ENCODE results near the gene TXNL1. TPM values are rescaled to one million over a fixed set of nuclear protein-coding genes. Genes with fewer than 3 reads are reported as not detected.
A peak's percentile ranks its signal among the peaks of the same experiment; 100 is the strongest.

The TXNL1 gene
- total RNA-seq (10 to 100 TPM; 60.7 to 62.6 TPM), polyA plus RNA-seq (ENCODE audit: insufficient read depth, low read depth, low replicate concordance) (107 TPM)
- long read RNA-seq, donor 1, full-length matches to known transcripts, result 52 of 74 reads
- long read RNA-seq, donor 1, partial matches to known transcripts, result 22 of 74 reads
- long read RNA-seq, donor 1, other reads (novel, unspliced or antisense), result 0 of 74 reads
- long read RNA-seq, donor 2, full-length matches to known transcripts, result 45 of 69 reads
- long read RNA-seq, donor 2, partial matches to known transcripts, result 24 of 69 reads
- long read RNA-seq, donor 2, other reads (novel, unspliced or antisense), result 0 of 69 reads

- peak; percentile 99 for DNase-seq
- Histone ChIP-seq H3K9me3 (no peaks in the 10 kb centered on the region), H3K4me3 (peak within 1 kb of the TSS; percentile 95 to 100), H3K36me3 (ENCODE audit: low read depth, missing control alignments) (no peaks in the 10 kb centered on the region), H3K27me3 (no peaks in the 10 kb centered on the region), H3K27ac (peak within 1 kb of the TSS; percentile 99), H3K4me1 (peaks cover 21% of the 10 kb centered on the region)
- TF ChIP-seq CTCF (IDR thresholded peaks at IDR 0.05) (peak in 1 of 3 experiments; percentile 31), POLR2A (IDR thresholded peaks at IDR 0.05) (peak; percentile 9)
- 1% methylated on average over 61 to 64 of the region's 64 CpGs for WGBS, 2 donors
- intact Hi-C loops (cut with DNase I; ENCODE audit: low total_unique reads), result no loop called here
These were observed at the start of gene TXNL1 for GRCh38 chr18:56638232-56639103. TXNL1 (minus strand) TSS chr18:56638592; CDS start chr18:56638440, 152 bp downstream.

GRCh38 chr18:56684277-56684676, 45.9 kb upstream of the TXNL1 start:
- Histone ChIP-seq H3K4me3 (no peak overlapping the region), H3K4me1 (no peaks in the 10 kb centered on the region), H3K9me3 (no peaks in the 10 kb centered on the region), H3K27me3 (no peaks in the 10 kb centered on the region), H3K27ac (no peak overlapping the region), H3K36me3 (ENCODE audit: low read depth, missing control alignments) (no peaks in the 10 kb centered on the region)
- 95 to 97% methylated on average over 3 of the region's 3 CpGs for WGBS, 2 donors
- intact Hi-C loops (cut with DNase I; ENCODE audit: low total_unique reads), result no loop called here
- TF ChIP-seq POLR2A (IDR thresholded peaks at IDR 0.05) (no peak), CTCF (IDR thresholded peaks at IDR 0.05) (no peak)
- no peak for DNase-seq

- Histone ChIP-seq H3K27ac (no peak overlapping the region), H3K27me3 (no peaks in the 10 kb centered on the region), H3K4me1 (no peaks in the 10 kb centered on the region), H3K36me3 (ENCODE audit: low read depth, missing control alignments) (no peaks in the 10 kb centered on the region), H3K9me3 (no peaks in the 10 kb centered on the region), H3K4me3 (no peak overlapping the region)
- intact Hi-C loops (cut with DNase I; ENCODE audit: low total_unique reads), result no loop called here
- DNase-seq, result no peak
- 89 to 95% methylated on average over 4 of the region's 4 CpGs for WGBS, 2 donors
- TF ChIP-seq POLR2A (IDR thresholded peaks at IDR 0.05) (no peak), CTCF (IDR thresholded peaks at IDR 0.05) (no peak)
These were observed 40.6 kb upstream of the TXNL1 start for GRCh38 chr18:56678836-56679565.

GRCh38 chr18:56676639-56677038, 38.2 kb upstream of the TXNL1 start:
- H3K4me1 ChIP-seq, result no peaks in the 10 kb centered on the region
- DNase-seq, result no peak
- H3K27me3 ChIP-seq, result no peaks in the 10 kb centered on the region
- no peaks in the 10 kb centered on the region for H3K36me3 ChIP-seq (ENCODE audit: low read depth, missing control alignments)
- 38 to 59% methylated on average over 2 of the region's 2 CpGs for WGBS, 2 donors
- intact Hi-C loops (cut with DNase I; ENCODE audit: low total_unique reads), result no loop called here
- no peak overlapping the region for H3K4me3 ChIP-seq
- H3K9me3 ChIP-seq, result no peaks in the 10 kb centered on the region
- no peak overlapping the region for H3K27ac ChIP-seq
- TF ChIP-seq POLR2A (IDR thresholded peaks at IDR 0.05) (no peak), CTCF (IDR thresholded peaks at IDR 0.05) (no peak)
